ENCODE data around the gene STUM. TPM values are rescaled to one million over a fixed set of nuclear protein-coding genes. Genes with fewer than 3 reads are reported as not detected.

Gene STUM
- polyA plus RNA-seq, 1 of the 3 experiments (the other 2 are of a cell fraction), result not detected

DNA sequence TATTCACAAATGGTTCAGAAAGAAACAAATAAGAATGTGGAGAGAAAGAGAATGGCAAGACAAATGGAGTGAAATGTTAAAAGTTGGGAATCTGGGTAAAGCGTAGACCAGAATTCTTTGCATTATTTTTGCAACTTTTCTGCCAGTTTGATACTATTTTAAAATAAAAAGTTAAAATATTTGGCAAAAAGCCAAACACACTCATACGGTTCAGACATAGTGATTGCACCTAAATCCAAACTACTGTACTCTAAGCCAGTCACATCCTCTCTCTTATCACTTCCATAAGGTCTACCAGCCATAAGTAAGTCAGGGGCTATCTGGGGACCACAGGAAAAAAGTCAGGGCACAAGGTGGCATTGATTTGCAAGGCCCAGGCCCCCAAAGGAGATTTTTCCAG lies 14.4 kb downstream of the STUM start:
- CTCF ChIA-PET, result interaction anchor here (6.2 kb wide), 1 partner anchor 14 kb away, joined by 37 read pairs; the partner anchor contains the start of gene STUM

More for the DNA sequence above, 14.4 kb downstream of the STUM start:
- Histone ChIP-seq H3F3A (replicated peaks; ENCODE audit: insufficient read depth) (no peaks in the 10 kb centered on the region), H2AFZ (ENCODE audit: low read depth) (no peak overlapping the region), H3K9me3 (no peaks in the 10 kb centered on the region), H3K36me3 (replicated peaks in 1 of 2; ENCODE audit: control insufficient read depth in 1 of 2, insufficient read depth in 2 of 2, low read length in 1 of 2) (no peaks in the 10 kb centered on the region), H3K79me2 (ENCODE audit: insufficient read depth) (no peaks in the 10 kb centered on the region), H3K4me1 (ENCODE audit: control insufficient read depth in 1 of 2, insufficient read depth in 2 of 2, low read depth in 1 of 2, low read length in 1 of 2) (no peaks in the 10 kb centered on the region), H3K27me3 (ENCODE audit: insufficient read depth) (peaks cover 12% of the 10 kb centered on the region; the same call in 1 of the 2 replicates), H3K9ac (no peak overlapping the region), H3K4me3 (ENCODE audit: low read depth in 2 of 2, low read length in 1 of 2) (no peak overlapping the region), H3K9me2 (no peaks in the 10 kb centered on the region), H3K4me2 (no peak overlapping the region), H4K20me1 (ENCODE audit: insufficient read depth) (no peaks in the 10 kb centered on the region), H3K27ac (ENCODE audit: low read depth in 2 of 2, low read length in 1 of 2) (no peak overlapping the region)
- TF ChIP-seq GABPA (IDR thresholded peaks at IDR 0.05; ENCODE audit: low read depth) (no peak), SIN3A (IDR thresholded peaks at IDR 0.05; ENCODE audit: borderline replicate concordance, low read depth, low read length) (no peak), JUND (IDR thresholded peaks at IDR 0.05) (no peak), CHD2 (IDR thresholded peaks at IDR 0.05; ENCODE audit: low read length, partially characterized antibody) (no peak), FOXJ3 (CRISPR knock-in tag; IDR thresholded peaks at IDR 0.05) (no peak), FOSL2 (IDR thresholded peaks at IDR 0.05; ENCODE audit: borderline replicate concordance, low read depth) (no peak), MXI1 (IDR thresholded peaks at IDR 0.05; ENCODE audit: low read depth, low read length) (no peak), EP300 (IDR thresholded peaks at IDR 0.05; ENCODE audit: borderline replicate concordance in 1 of 2, low read depth in 1 of 2, low read length in 1 of 2) (no peak), ELF1 (IDR thresholded peaks at IDR 0.05) (no peak), NRF1 (IDR thresholded peaks at IDR 0.05; ENCODE audit: low read depth, low read length) (no peak), POLR2AphosphoS5 (IDR thresholded peaks at IDR 0.05; ENCODE audit: low read depth, low read length) (no peak), EZH2phosphoT487 (IDR thresholded peaks at IDR 0.05; ENCODE audit: borderline replicate concordance, low read depth) (no peak), MEF2A (IDR thresholded peaks at IDR 0.05; ENCODE audit: borderline replicate concordance, low read depth) (no peak)
- TF ChIP-seq, protein P1, sequence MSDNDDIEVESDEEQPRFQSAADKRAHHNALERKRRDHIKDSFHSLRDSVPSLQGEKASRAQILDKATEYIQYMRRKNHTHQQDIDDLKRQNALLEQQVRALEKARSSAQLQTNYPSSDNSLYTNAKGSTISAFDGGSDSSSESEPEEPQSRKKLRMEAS (IDR thresholded peaks at IDR 0.05; ENCODE audit: low read depth), result no peak
- TF ChIP-seq, protein P2, sequence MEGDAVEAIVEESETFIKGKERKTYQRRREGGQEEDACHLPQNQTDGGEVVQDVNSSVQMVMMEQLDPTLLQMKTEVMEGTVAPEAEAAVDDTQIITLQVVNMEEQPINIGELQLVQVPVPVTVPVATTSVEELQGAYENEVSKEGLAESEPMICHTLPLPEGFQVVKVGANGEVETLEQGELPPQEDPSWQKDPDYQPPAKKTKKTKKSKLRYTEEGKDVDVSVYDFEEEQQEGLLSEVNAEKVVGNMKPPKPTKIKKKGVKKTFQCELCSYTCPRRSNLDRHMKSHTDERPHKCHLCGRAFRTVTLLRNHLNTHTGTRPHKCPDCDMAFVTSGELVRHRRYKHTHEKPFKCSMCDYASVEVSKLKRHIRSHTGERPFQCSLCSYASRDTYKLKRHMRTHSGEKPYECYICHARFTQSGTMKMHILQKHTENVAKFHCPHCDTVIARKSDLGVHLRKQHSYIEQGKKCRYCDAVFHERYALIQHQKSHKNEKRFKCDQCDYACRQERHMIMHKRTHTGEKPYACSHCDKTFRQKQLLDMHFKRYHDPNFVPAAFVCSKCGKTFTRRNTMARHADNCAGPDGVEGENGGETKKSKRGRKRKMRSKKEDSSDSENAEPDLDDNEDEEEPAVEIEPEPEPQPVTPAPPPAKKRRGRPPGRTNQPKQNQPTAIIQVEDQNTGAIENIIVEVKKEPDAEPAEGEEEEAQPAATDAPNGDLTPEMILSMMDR (IDR thresholded peaks at IDR 0.05), result no peak
- TF ChIP-seq, protein P3, sequence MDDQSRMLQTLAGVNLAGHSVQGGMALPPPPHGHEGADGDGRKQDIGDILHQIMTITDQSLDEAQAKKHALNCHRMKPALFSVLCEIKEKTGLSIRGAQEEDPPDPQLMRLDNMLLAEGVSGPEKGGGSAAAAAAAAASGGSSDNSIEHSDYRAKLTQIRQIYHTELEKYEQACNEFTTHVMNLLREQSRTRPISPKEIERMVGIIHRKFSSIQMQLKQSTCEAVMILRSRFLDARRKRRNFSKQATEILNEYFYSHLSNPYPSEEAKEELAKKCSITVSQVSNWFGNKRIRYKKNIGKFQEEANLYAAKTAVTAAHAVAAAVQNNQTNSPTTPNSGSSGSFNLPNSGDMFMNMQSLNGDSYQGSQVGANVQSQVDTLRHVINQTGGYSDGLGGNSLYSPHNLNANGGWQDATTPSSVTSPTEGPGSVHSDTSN (IDR thresholded peaks at IDR 0.05), result no peak
- TF ChIP-seq, protein P4, sequence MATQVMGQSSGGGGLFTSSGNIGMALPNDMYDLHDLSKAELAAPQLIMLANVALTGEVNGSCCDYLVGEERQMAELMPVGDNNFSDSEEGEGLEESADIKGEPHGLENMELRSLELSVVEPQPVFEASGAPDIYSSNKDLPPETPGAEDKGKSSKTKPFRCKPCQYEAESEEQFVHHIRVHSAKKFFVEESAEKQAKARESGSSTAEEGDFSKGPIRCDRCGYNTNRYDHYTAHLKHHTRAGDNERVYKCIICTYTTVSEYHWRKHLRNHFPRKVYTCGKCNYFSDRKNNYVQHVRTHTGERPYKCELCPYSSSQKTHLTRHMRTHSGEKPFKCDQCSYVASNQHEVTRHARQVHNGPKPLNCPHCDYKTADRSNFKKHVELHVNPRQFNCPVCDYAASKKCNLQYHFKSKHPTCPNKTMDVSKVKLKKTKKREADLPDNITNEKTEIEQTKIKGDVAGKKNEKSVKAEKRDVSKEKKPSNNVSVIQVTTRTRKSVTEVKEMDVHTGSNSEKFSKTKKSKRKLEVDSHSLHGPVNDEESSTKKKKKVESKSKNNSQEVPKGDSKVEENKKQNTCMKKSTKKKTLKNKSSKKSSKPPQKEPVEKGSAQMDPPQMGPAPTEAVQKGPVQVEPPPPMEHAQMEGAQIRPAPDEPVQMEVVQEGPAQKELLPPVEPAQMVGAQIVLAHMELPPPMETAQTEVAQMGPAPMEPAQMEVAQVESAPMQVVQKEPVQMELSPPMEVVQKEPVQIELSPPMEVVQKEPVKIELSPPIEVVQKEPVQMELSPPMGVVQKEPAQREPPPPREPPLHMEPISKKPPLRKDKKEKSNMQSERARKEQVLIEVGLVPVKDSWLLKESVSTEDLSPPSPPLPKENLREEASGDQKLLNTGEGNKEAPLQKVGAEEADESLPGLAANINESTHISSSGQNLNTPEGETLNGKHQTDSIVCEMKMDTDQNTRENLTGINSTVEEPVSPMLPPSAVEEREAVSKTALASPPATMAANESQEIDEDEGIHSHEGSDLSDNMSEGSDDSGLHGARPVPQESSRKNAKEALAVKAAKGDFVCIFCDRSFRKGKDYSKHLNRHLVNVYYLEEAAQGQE (IDR thresholded peaks at IDR 0.05; ENCODE audit: low read depth, low read length), result no peak
- TF ChIP-seq, protein P5, sequence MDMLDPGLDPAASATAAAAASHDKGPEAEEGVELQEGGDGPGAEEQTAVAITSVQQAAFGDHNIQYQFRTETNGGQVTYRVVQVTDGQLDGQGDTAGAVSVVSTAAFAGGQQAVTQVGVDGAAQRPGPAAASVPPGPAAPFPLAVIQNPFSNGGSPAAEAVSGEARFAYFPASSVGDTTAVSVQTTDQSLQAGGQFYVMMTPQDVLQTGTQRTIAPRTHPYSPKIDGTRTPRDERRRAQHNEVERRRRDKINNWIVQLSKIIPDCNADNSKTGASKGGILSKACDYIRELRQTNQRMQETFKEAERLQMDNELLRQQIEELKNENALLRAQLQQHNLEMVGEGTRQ (IDR thresholded peaks at IDR 0.05; ENCODE audit: borderline replicate concordance, low read depth, low read length), result no peak
- POLR2A ChIA-PET, result no interaction called here
- no peak for DNase-seq
- WGBS (ENCODE audit: low lambda C conversion rate), result 51% methylated on average over 2 of the region's 2 CpGs
